ENCODE measurements around the gene FAM3C. TPM values are rescaled to one million over a fixed set of nuclear protein-coding genes. Genes with fewer than 3 reads are reported as not detected.

Gene FAM3C
- total and polyA plus RNA-seq, 2 donors (not counting 1 experiment from before 2014, with no cell fraction given) = 38.7 to 75.4 TPM

- Histone ChIP-seq H3K9me3 (ENCODE audit: control extremely low read depth in 1 of 3, control insufficient read depth in 2 of 3, insufficient read depth in 1 of 3, low read length in 2 of 3) (no peaks in the 10 kb centered on the region), H3K27me3 (replicated peaks in 1 of 4; ENCODE audit: control extremely low read depth in 1 of 4, control insufficient read depth in 3 of 4, insufficient read depth in 4 of 4, low read length in 3 of 4) (no peaks in the 10 kb centered on the region), H3K4me3 (ENCODE audit: control extremely low read depth in 1 of 5, extremely low read depth in 1 of 5, insufficient read depth in 1 of 5, low read depth in 2 of 5, low read length in 4 of 5) (no peak overlapping the region), H3K9ac (ENCODE audit: low read length) (no peak overlapping the region), H3K27ac (ENCODE audit: low read length in 2 of 2) (no peak overlapping the region), H2AFZ (ENCODE audit: insufficient read depth, low read depth, low read length, poor library complexity, severe bottlenecking) (no peak overlapping the region), H3K36me3 (replicated peaks in 1 of 2; ENCODE audit: control extremely low read depth in 1 of 2, control insufficient read depth in 1 of 2, extremely low read depth in 1 of 2, insufficient read depth in 2 of 2, low read length in 1 of 2) (peaks cover 1 to 11% of the 10 kb centered on the region in 2 experiments), H3K4me2 (replicated peaks; ENCODE audit: low read depth, low read length, poor library complexity, severe bottlenecking) (no peak overlapping the region), H3K4me1 (ENCODE audit: control insufficient read depth in 2 of 2, insufficient read depth in 2 of 2, low read length in 2 of 2) (peaks cover 21 to 23% of the 10 kb centered on the region in 2 donors), H3K79me2 (ENCODE audit: control insufficient read depth, insufficient read depth, low read length) (peaks cover 36% of the 10 kb centered on the region), H4K20me1 (ENCODE audit: control insufficient read depth, insufficient read depth, low read length, poor library complexity, severe bottlenecking) (no peaks in the 10 kb centered on the region)
- Mint-ChIP-seq H3K9me3 (ENCODE audit: insufficient read depth) (no peaks in the 10 kb centered on the region), H3K27ac (no peak overlapping the region), H3K27me3 (no peaks in the 10 kb centered on the region), H3K4me3 (no peak overlapping the region), H3K4me1 (peaks cover 26% of the 10 kb centered on the region)
- intact Hi-C loops (cut with micrococcal nuclease) = loop anchor here (5.0 kb wide), 2 partner anchors 66 to 411 kb away; partner anchors contain the start of gene CPED1
- ChIA-PET POLR2A (interaction anchor here (1.0 kb wide), 1 partner anchor 12 kb away, joined by 3 read pairs; no protein-coding TSS in a partner anchor), CTCF (interaction anchor here (0.8 to 8.8 kb wide), 11 partner anchors 11 to 289 kb away, joined by 3 to 286 read pairs (median 8); no protein-coding TSS in a partner anchor)
- DNase-seq (no peak), ATAC-seq (ENCODE audit: low read depth) (no peak)
- no CpG with 5 or more reads among the region's 2 CpGs for WGBS (ENCODE audit: insufficient coverage)
- TF ChIP-seq EZH2 (IDR thresholded peaks at IDR 0.05; ENCODE audit: borderline replicate concordance, insufficient read depth, low read depth, low read length, poor library complexity, severe bottlenecking) (no peak), CTCF (IDR thresholded peaks at IDR 0.05) (no peak)
These were observed 1.7 kb upstream of the FAM3C start for GRCh38 chr7:121397822-121398221.

GRCh38 chr7:121397361-121397760 is 1.3 kb upstream of the FAM3C start:
- H3K27ac Mint-ChIP-seq = no peak overlapping the region
- Histone ChIP-seq H3K79me2 (ENCODE audit: control insufficient read depth, insufficient read depth, low read length) (peaks cover 41% of the 10 kb centered on the region), H3K4me3 (ENCODE audit: control extremely low read depth in 1 of 5, extremely low read depth in 1 of 5, insufficient read depth in 1 of 5, low read depth in 2 of 5, low read length in 4 of 5) (no peak overlapping the region), H3K9ac (ENCODE audit: low read length) (no peak overlapping the region), H4K20me1 (ENCODE audit: control insufficient read depth, insufficient read depth, low read length, poor library complexity, severe bottlenecking) (no peaks in the 10 kb centered on the region), H3K27me3 (replicated peaks in 1 of 4; ENCODE audit: control extremely low read depth in 1 of 4, control insufficient read depth in 3 of 4, insufficient read depth in 4 of 4, low read length in 3 of 4) (no peaks in the 10 kb centered on the region), H3K4me1 (ENCODE audit: control insufficient read depth in 2 of 2, insufficient read depth in 2 of 2, low read length in 2 of 2) (peaks cover 21 to 25% of the 10 kb centered on the region in 2 donors), H3K36me3 (replicated peaks in 1 of 2; ENCODE audit: control extremely low read depth in 1 of 2, control insufficient read depth in 1 of 2, extremely low read depth in 1 of 2, insufficient read depth in 2 of 2, low read length in 1 of 2) (peaks cover 4 to 13% of the 10 kb centered on the region in 2 experiments), H3K4me2 (replicated peaks; ENCODE audit: low read depth, low read length, poor library complexity, severe bottlenecking) (no peak overlapping the region), H2AFZ (ENCODE audit: insufficient read depth, low read depth, low read length, poor library complexity, severe bottlenecking) (no peak overlapping the region), H3K9me3 (ENCODE audit: control extremely low read depth in 1 of 3, control insufficient read depth in 2 of 3, insufficient read depth in 1 of 3, low read length in 2 of 3) (no peaks in the 10 kb centered on the region), H3K27ac (ENCODE audit: low read length in 2 of 2) (no peak overlapping the region)
- no CpG with 5 or more reads among the region's 3 CpGs for WGBS (ENCODE audit: insufficient coverage)
- H3K27me3 Mint-ChIP-seq = no peaks in the 10 kb centered on the region
- ChIA-PET CTCF (interaction anchor here (0.9 to 8.8 kb wide), 17 partner anchors 11 to 289 kb away, joined by 3 to 286 read pairs (median 7); no protein-coding TSS in a partner anchor), POLR2A (interaction anchor here (1.0 to 2.5 kb wide), 2 partner anchors 11 kb away, joined by 3 to 26 read pairs; no protein-coding TSS in a partner anchor)
- H3K4me3 Mint-ChIP-seq = peak overlapping the region; percentile 49
- intact Hi-C loops (cut with micrococcal nuclease) = loop anchor here (5.0 kb wide), 2 partner anchors 65 to 410 kb away; partner anchors contain the start of gene CPED1
- no peak for DNase-seq
- H3K4me1 Mint-ChIP-seq = peaks cover 30% of the 10 kb centered on the region
- H3K9me3 Mint-ChIP-seq (ENCODE audit: insufficient read depth) = no peaks in the 10 kb centered on the region
- TF ChIP-seq EZH2 (IDR thresholded peaks at IDR 0.05; ENCODE audit: borderline replicate concordance, insufficient read depth, low read depth, low read length, poor library complexity, severe bottlenecking) (no peak), CTCF (IDR thresholded peaks at IDR 0.05) (no peak)
- ATAC-seq (ENCODE audit: low read depth) = no peak

Data from B cell (primary cell).